Dendritic cell treated with granulocyte-macrophage colony-stimulating factor and Interleukin-4, amounts not matched to agents 40 ng/mL and 50 ng/mL, for 4 days (primary cell): ENCODE data around the gene CYP24A1.

ENCODE experiments used
- H3K27ac Mint-ChIP-seq: one replicate; pipeline ENCODE4 v1.8.0; 2022; ENCODE audit warnings: mild to moderate bottlenecking, mixed read lengths
- H3K27me3 Mint-ChIP-seq: one replicate; pipeline ENCODE4 v1.8.0; 2022; ENCODE audit warnings: mild to moderate bottlenecking, mixed read lengths
- H3K36me3 Mint-ChIP-seq: one replicate; pipeline ENCODE4 v1.8.0; 2022; ENCODE audit warnings: low read depth, mixed read lengths
- H3K4me1 Mint-ChIP-seq: one replicate; pipeline ENCODE4 v1.8.0; 2022; ENCODE audit warnings: low read depth, mixed read lengths
- H3K4me3 Mint-ChIP-seq: one replicate; pipeline ENCODE4 v1.8.0; 2022; ENCODE audit warnings: mild to moderate bottlenecking, moderate library complexity, mixed read lengths
- H3K9me3 Mint-ChIP-seq: one replicate; pipeline ENCODE4 v1.8.0; 2022; ENCODE audit warnings: mixed read lengths
- intact Hi-C: fragments of 100-400 bp; cut with micrococcal nuclease; formaldehyde crosslinking; loops from one replicate; pipeline ENCODE4 v1.15.0; 2022

CYP24A1 gene

DNA sequence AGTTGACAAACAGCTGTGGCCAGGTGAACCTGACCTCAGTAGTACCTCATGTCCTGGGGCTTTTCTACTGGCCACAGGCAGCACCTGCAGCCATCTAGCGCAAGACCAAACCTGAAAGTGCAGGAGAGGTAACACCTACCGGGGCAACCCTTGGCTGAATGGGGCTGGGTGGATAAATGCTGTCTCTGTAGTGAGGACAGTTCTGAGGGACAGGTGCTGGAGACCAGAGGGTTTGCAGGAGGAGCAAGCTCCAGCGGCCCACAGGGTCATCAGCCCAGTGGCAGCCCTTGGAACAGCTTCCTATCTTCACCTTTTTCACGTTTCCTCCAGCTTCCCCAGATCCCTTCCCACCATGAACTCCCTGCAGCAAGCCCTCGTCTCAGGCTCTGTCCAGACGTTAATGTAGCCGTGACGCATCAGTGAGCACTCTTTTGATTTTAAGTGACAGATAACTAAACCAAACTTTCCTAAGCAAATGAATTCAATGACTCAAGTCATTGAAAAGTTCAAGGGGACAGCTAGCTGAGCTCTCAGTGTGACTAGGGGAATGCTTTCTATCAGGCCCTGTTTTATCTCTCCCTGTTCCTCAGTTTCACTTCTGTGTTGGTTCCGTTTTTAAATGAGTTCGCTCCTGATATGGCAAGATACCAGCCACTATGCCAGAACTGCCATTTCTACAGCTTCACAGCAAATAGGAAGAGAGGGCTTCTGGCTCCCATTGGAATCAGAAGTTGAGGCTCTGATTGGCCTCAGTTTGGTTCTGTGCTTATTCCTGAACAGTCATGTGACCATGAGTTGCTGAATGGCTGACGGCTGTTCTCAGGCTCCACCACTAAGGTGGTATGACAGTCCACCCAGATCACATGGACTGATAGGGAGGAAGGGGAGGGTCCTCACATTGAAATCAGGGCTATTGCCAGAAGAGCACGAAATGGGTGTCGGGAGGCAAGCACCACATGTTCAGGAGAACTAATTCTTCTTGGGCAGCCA is 22.0 kb upstream of the CYP24A1 start:
- H3K4me3 Mint-ChIP-seq, result no peak overlapping the region
- intact Hi-C loops, result no loop called here

DNA sequence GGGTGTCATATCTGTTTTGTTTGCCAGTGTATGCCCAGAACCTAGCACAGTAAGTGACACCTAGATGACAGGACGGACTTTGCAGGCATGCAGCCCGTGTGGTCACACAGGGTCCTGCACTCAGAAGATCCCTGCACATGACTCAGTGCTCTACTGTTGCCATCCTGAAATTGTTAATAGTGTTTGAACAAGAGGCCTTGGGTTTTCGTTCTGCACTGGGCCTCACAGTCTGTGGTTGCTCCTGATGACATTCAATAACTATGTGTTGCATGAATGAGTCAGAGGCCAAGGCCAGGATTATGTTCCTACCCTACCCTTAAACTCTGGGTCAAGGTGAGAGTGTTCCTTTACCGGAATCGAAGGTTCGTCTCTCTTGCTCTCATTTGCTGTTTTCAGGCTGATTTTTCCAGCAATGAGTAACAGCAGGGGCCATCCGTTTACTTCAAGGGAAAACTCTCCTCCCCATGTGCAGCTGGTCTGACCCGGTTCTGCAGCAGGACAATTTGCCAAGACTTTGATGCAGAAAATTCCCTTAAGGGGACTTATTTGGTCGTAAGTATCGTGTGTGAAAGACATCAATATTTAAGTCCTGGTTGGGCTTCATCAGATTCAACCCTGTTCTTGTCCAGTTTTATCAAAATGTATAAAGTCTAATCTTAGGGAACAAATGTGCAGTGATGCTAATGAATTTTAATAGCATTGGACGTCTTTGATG is 21.1 kb upstream of the CYP24A1 start:
- Mint-ChIP-seq H3K4me3 (no peak overlapping the region), H3K9me3 (no peaks in the 10 kb centered on the region), H3K36me3 (no peaks in the 10 kb centered on the region), H3K4me1 (peaks cover 15% of the 10 kb centered on the region), H3K27ac (no peak overlapping the region), H3K27me3 (no peaks in the 10 kb centered on the region)
- intact Hi-C loops, result no loop called here

More for the DNA sequence above, 22.0 kb upstream of the CYP24A1 start:
- H3K36me3 Mint-ChIP-seq, result no peaks in the 10 kb centered on the region
- H3K4me1 Mint-ChIP-seq, result peaks cover 15% of the 10 kb centered on the region
- H3K27ac Mint-ChIP-seq, result no peak overlapping the region
- no peaks in the 10 kb centered on the region for H3K27me3 Mint-ChIP-seq
- H3K9me3 Mint-ChIP-seq, result no peaks in the 10 kb centered on the region

DNA sequence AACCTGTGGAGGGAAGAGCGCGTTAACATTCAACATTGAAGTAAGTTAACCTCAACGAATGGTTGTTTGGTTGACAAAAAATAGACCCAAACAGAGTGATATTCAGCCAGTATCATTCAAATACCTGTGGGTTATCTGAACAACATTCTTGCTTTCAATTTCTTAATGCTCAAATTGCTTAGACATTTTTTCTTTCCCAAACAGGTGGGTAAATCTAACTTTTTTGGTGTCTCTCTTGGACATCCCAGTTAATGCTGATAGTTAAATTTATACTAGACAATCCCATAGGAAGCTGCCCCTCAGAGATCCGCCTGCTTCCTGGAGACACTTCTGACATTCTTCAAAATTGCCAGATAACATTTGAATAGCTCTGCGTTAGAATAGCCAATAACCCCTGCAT is 20.0 kb upstream of the CYP24A1 start:
- no peaks in the 10 kb centered on the region for H3K9me3 Mint-ChIP-seq
- H3K27ac Mint-ChIP-seq, result no peak overlapping the region
- no peaks in the 10 kb centered on the region for H3K36me3 Mint-ChIP-seq
- intact Hi-C loops, result no loop called here
- H3K4me3 Mint-ChIP-seq, result no peak overlapping the region
- H3K27me3 Mint-ChIP-seq, result no peaks in the 10 kb centered on the region
- H3K4me1 Mint-ChIP-seq, result peaks cover 10% of the 10 kb centered on the region

DNA sequence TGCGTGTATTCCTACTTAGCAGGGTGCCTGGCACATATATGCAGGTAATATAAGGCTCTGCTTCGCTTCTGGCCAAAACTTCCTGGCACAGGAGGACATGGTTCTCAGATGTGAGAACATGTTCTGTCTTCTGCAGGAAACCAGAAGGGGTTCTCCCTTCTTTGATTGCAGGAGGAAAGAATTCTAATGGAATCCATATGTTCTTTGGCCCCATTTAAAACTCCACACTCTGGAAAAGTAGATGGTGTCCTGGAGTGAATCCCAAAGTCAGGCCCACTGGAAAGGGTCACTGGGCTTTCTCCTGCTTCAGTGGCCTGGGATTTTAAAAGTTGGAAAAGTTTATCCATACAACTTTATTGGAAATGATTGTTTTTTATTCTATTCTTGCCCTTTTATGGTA is 16.4 kb upstream of the CYP24A1 start:
- Mint-ChIP-seq H3K36me3 (no peaks in the 10 kb centered on the region), H3K27ac (no peak overlapping the region), H3K4me3 (no peak overlapping the region), H3K9me3 (no peaks in the 10 kb centered on the region), H3K27me3 (no peaks in the 10 kb centered on the region), H3K4me1 (no peaks in the 10 kb centered on the region)
- intact Hi-C loops, result no loop called here

DNA sequence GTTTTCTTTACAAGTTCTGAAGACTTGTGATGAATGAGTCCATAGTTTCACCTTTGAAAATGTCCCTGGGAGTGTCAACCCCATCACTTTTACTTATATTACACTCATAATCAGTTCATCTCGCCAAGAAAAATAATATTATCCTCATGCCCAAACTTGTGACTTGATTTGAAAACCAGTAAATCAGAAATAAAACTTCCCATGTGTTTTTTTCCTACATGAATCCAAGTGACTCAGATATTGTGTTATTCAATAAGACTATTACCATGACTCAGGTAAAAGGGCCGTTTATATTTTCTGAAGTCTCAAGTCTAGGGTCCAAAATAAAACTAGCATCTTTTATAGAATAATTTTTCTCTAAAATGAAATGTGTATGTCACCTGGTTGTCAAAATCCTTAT is 15.8 kb upstream of the CYP24A1 start:
- H3K36me3 Mint-ChIP-seq, result no peaks in the 10 kb centered on the region
- H3K27ac Mint-ChIP-seq, result no peak overlapping the region
- no peaks in the 10 kb centered on the region for H3K4me1 Mint-ChIP-seq
- intact Hi-C loops, result no loop called here
- peaks cover 5% of the 10 kb centered on the region for H3K27me3 Mint-ChIP-seq
- H3K4me3 Mint-ChIP-seq, result no peak overlapping the region
- H3K9me3 Mint-ChIP-seq, result no peaks in the 10 kb centered on the region

DNA sequence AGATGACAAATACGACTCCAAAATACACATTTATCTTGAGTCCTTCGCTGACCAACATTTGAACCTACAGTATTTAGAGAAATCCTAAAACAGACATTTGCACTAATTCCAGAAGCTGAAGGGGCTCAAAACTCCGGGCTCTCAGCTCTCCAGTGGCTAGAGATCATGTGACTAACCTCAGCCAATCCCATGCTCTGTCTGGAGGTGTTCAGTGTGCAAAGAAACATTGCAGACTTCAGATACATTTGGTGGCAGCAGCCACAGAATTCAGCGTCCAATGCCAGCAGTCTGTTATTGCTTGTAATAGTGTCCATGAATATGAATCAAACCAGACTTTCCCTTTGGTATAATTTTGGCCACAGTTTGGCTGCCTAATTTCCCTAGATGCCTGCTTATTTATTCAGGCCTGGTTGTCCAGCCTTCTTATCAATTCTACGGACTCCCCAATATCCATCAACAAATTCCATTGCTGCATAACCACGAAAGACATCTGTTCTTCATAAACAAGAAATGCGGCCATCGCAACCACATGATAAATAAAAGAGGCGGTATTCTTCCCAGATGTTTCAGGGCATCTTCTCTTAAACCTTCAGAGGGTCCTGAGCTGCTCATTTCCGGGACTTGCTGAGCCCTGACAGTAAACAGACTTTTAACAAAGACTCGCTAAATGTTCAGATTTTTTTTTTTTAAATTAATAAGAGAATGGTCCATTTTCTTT is 14.5 kb upstream of the CYP24A1 start:
- Mint-ChIP-seq H3K27ac (no peak overlapping the region), H3K4me1 (no peaks in the 10 kb centered on the region), H3K27me3 (peaks cover 12% of the 10 kb centered on the region)

DNA sequence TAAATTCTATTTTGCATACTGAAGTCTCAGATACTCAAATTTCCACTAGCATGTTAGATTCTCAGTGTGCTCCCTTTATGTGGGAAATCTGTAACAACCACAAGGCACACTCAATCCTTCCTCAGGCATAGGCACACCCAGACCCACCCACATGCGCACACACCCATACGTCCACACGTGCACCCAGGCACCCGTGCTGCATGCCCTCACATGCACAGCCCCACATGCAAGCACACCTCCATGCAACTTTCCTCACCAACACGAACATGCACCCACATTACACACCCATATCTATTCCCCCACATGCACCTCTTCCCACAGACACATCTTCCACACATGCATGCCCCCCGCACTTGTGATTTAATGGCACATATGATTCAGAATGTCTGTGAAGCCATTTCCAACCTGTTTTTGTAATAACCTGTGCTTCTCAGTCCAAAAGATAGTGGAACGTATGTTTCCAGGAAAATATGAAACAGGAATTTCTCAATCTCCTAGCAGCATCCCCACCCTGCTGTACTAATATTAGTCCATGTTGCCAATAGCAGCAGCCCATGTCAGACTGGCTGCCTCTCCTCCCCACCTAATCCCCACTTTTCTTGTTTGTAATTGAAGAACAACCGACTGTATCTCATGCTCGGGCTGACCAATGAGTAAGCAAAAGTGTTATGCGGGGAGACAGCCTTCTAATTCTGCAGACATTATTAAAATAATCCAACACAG is 11.3 kb upstream of the CYP24A1 start:
- no peak overlapping the region for H3K27ac Mint-ChIP-seq
- H3K9me3 Mint-ChIP-seq, result no peaks in the 10 kb centered on the region
- no peaks in the 10 kb centered on the region for H3K4me1 Mint-ChIP-seq
- intact Hi-C loops, result no loop called here
- no peak overlapping the region for H3K4me3 Mint-ChIP-seq
- H3K27me3 Mint-ChIP-seq, result peaks cover 24% of the 10 kb centered on the region
- no peaks in the 10 kb centered on the region for H3K36me3 Mint-ChIP-seq

More for the DNA sequence above, 14.5 kb upstream of the CYP24A1 start:
- H3K36me3 Mint-ChIP-seq, result no peaks in the 10 kb centered on the region
- no peak overlapping the region for H3K4me3 Mint-ChIP-seq
- intact Hi-C loops, result no loop called here
- no peaks in the 10 kb centered on the region for H3K9me3 Mint-ChIP-seq

DNA sequence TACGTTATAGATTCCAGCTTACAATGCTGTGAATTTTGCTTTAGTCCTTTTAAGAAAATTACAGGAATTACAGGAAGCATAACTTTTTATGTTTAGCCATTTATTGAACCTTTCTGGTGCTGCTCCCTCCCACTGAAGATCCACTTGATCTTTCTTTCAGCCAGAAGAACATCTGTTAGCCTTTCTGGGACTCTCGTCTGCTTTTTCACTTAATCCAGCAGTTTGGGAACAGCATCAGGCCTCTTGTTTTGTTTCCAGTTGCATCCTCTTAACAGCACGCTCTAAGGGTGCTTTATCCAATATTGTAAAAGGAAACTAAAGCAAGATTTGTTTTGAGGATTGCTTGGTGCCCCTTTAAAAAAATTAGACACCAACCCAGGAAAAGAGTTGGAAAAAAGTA is 10.3 kb upstream of the CYP24A1 start:
- Mint-ChIP-seq H3K9me3 (no peaks in the 10 kb centered on the region), H3K27me3 (peaks cover 24% of the 10 kb centered on the region), H3K4me1 (no peaks in the 10 kb centered on the region), H3K27ac (no peak overlapping the region), H3K4me3 (no peak overlapping the region), H3K36me3 (no peaks in the 10 kb centered on the region)
- intact Hi-C loops, result no loop called here

DNA sequence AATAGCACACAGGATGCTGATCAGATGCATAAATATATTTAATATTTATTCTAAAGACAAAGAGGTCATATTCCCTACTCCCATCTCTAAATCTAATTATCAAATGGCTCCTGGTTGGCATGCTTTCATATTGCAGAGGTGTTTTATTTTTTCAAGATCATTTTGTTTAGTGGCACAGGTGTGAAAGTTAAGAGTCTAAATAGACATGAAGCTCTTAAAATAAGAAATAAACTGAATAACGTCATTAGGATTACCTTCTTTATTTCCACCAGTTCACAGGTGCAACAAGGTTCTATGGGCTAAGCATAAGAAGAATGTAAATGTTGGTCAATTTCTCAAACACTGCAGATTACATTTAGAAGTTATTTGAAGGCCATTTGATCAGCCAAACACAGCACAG is 7.1 kb upstream of the CYP24A1 start:
- Mint-ChIP-seq H3K4me3 (no peak overlapping the region), H3K36me3 (no peaks in the 10 kb centered on the region), H3K9me3 (no peaks in the 10 kb centered on the region), H3K27ac (no peak overlapping the region), H3K4me1 (no peaks in the 10 kb centered on the region), H3K27me3 (peaks cover 32% of the 10 kb centered on the region)
- intact Hi-C loops, result no loop called here

DNA sequence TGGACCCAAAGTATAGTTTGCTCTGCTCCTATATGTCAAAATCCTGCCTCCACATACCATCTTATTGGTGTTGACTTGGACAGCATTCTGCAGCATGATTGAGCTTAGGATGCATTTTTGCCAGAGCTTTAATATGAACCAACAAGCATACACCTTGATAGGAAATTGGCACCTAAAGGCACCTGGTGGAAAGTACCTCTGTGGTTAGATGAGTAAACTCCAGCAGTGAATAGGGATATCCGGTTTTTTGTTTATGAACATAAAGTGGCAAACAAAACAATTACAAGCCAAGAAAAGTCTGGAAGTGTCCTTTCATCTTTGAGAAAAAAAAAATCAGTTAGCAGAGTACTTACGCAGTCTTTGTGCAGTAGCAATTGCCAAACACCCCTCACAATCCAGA is 6.2 kb upstream of the CYP24A1 start:
- Mint-ChIP-seq H3K27ac (no peak overlapping the region), H3K27me3 (peaks cover 32% of the 10 kb centered on the region), H3K9me3 (no peaks in the 10 kb centered on the region), H3K4me3 (no peak overlapping the region), H3K36me3 (no peaks in the 10 kb centered on the region), H3K4me1 (peaks cover under 1% of the 10 kb centered on the region)
- intact Hi-C loops, result no loop called here

DNA sequence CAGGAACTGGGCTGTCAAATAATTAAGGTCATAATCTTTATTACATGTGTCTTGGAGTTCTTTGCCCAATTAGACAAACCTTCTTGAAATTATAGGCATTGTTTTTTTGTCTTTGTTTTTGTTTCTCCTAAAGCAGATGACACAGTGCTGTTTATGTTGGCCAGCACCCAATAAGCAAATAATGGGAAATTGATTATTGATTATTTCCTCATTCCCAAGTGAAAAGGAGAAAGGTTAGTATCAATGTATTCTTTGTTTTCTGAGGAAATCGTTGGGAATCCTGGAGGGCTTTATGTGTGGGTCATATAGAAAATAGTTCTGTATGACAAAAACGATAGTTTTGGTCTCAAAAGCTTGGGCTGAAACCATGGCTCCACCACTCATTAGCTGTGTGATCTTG is 4.5 kb upstream of the CYP24A1 start:
- Mint-ChIP-seq H3K4me1 (peaks cover 14% of the 10 kb centered on the region), H3K9me3 (no peaks in the 10 kb centered on the region), H3K36me3 (no peaks in the 10 kb centered on the region), H3K27me3 (peaks cover 36% of the 10 kb centered on the region), H3K4me3 (no peak overlapping the region), H3K27ac (no peak overlapping the region)
- intact Hi-C loops, result no loop called here

DNA sequence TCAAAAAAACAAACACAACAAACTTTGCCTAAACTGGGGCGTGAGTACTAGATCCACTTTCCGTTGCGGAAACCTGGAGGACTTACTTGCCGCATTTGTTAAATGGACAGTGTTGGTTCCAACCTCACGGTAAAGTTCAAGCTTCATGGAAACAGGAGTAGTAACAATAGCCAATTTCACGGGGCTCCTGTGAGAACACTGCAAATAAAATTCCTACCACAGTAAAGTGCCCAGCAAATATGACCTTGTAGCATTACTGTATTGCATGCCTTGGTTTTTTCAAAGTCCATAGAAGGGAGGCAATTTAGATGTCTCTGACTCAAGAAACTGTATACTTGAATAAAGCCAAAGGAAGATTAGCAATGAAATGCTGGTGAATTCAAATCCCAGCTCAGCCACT is 3.6 kb upstream of the CYP24A1 start:
- Mint-ChIP-seq H3K36me3 (no peaks in the 10 kb centered on the region), H3K27ac (no peak overlapping the region), H3K9me3 (no peaks in the 10 kb centered on the region), H3K4me3 (no peak overlapping the region), H3K4me1 (peaks cover 20% of the 10 kb centered on the region), H3K27me3 (peaks cover 37% of the 10 kb centered on the region)
- intact Hi-C loops, result no loop called here

DNA sequence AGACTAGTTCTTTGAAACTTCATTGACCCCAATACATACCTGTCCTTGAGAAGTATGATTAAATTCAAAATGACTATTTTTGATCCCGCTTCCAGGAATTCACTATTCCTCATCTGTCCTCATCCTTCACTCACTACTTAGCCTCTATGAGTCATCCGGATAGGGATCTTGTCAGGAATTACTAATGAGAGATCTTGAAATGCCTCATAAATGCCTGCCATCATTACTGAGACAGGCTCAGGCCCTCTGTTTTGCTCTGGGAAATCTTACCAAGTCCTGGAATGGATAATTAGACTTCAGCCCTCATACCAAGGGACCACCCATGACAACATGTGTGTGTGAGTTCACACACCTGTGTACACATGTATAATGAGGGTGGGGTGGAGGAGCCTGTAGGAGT is 2.8 kb upstream of the CYP24A1 start:
- H3K27ac Mint-ChIP-seq, result no peak overlapping the region
- H3K27me3 Mint-ChIP-seq, result peaks cover 44% of the 10 kb centered on the region
- peaks cover 20% of the 10 kb centered on the region for H3K4me1 Mint-ChIP-seq
- intact Hi-C loops, result no loop called here
- H3K9me3 Mint-ChIP-seq, result no peaks in the 10 kb centered on the region
- no peak overlapping the region for H3K4me3 Mint-ChIP-seq
- no peaks in the 10 kb centered on the region for H3K36me3 Mint-ChIP-seq
